ENCODE results near the gene EPHX1.

- no peak for TF ChIP-seq CTCF (IDR thresholded peaks at IDR 0.05)
- no peak for TF ChIP-seq EZH2 (IDR thresholded peaks at IDR 0.05; ENCODE audit: borderline replicate concordance, insufficient read depth, low read depth, low read length, poor library complexity, severe bottlenecking)
These were observed 80.7 kb downstream of the EPHX1 start for GRCh38 chr1:225890346-225891228.
